GM18951 (cell line): ENCODE results near the gene HSPD1.

Experiments used
- POLR2A ChIP-seq: IDR thresholded peaks from 4 replicates; pipeline ENCODE4 v1.6.1; 2011; ENCODE audit warnings: mild to moderate bottlenecking; ENCODE audit not compliant: insufficient read length, insufficient read depth; ENCODE audit errors: extremely low read depth
- in situ Hi-C: fragments of 300-500 bp; cut with MboI; formaldehyde crosslinking; loops from one replicate; pipeline ENCODE4 v1.12.0; 2022; ENCODE audit warnings: low sequenced_read_pairs, mixed read lengths, inconsistent platforms; ENCODE audit not compliant: unreplicated experiment

The HSPD1 gene

GRCh38 chr2:197499594-197500502 is at the start of gene HSPD1, which contains the start of gene HSPE1:
TSS of gene HSPD1 (minus strand) at chr2:197499840. CDS start at chr2:197498848, 992 bp downstream.
TSS of gene HSPE1 (plus strand) at chr2:197500379. CDS start at chr2:197500437, 58 bp downstream.
- TF ChIP-seq POLR2A = peak; percentile 98
- in situ Hi-C loops = no loop called here

GRCh38 chr2:197548582-197548981 is 48.9 kb upstream of the HSPD1 start:
- TF ChIP-seq POLR2A = no peak
- in situ Hi-C loops = no loop called here

GRCh38 chr2:197547163-197547900 is 47.7 kb upstream of the HSPD1 start:
- in situ Hi-C loops = no loop called here
- no peak for TF ChIP-seq POLR2A

- no peak for TF ChIP-seq POLR2A
- in situ Hi-C loops = no loop called here
Observed at GRCh38 chr2:197543206-197543605, 43.6 kb upstream of the HSPD1 start.

- in situ Hi-C loops = no loop called here
- no peak for TF ChIP-seq POLR2A
Observed at GRCh38 chr2:197539734-197540133, 40.1 kb upstream of the HSPD1 start.

GRCh38 chr2:197538412-197538811 is 38.8 kb upstream of the HSPD1 start:
- TF ChIP-seq POLR2A = no peak
- in situ Hi-C loops = no loop called here

GRCh38 chr2:197517150-197517549 is 17.5 kb upstream of the HSPD1 start:
- no peak for TF ChIP-seq POLR2A
- in situ Hi-C loops = no loop called here

GRCh38 chr2:197516393-197516761 is 16.7 kb upstream of the HSPD1 start:
- TF ChIP-seq POLR2A = no peak

GRCh38 chr2:197515739-197516392 is 16.2 kb upstream of the HSPD1 start, which contains the start of gene MOB4:
TSS of gene MOB4 (plus strand) at chr2:197516066. CDS start at chr2:197516087, 21 bp downstream.
- in situ Hi-C loops = no loop called here
- peak; percentile 97 for TF ChIP-seq POLR2A

More at GRCh38 chr2:197516393-197516761, 16.7 kb upstream of the HSPD1 start:
- in situ Hi-C loops = no loop called here

GRCh38 chr2:197515315-197515738 is 15.7 kb upstream of the HSPD1 start:
- in situ Hi-C loops = no loop called here
- no peak for TF ChIP-seq POLR2A

GRCh38 chr2:197514754-197515153 is 15.1 kb upstream of the HSPD1 start:
- in situ Hi-C loops = no loop called here
- no peak for TF ChIP-seq POLR2A

GRCh38 chr2:197513915-197514314 is 14.3 kb upstream of the HSPD1 start:
- in situ Hi-C loops = no loop called here
- no peak for TF ChIP-seq POLR2A

GRCh38 chr2:197506658-197507057 is 7.0 kb upstream of the HSPD1 start:
- TF ChIP-seq POLR2A = no peak
- in situ Hi-C loops = no loop called here

- in situ Hi-C loops = no loop called here
- no peak for TF ChIP-seq POLR2A
Observed at GRCh38 chr2:197504512-197504911, 4.9 kb upstream of the HSPD1 start.
